ENCODE measurements around the gene DGKH.

The DGKH gene

DNA sequence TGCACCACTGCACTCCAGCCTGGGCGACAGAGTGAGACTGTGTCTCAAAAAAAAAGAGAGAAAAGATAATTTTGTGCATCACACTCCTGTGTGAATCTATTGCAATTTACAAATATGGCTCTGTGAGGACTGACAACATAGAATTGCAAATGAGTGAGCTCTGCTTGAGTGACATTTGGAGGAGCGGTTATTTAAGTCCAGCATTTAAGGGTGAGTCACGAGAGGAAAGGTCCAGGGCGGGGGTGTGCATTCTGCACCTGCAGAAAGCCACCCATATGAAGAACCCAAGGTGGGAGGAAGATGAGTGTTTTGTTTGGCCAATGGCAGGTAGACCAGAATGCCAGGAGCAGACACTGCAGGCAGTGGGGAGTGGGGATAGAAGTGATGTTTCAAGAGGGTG is 58.5 kb downstream of the DGKH start:
- no peak overlapping the region for H3K4me3 ChIP-seq (ENCODE audit: low read depth, low read length)
- no peak for TF ChIP-seq CTCF (IDR thresholded peaks at IDR 0.05; ENCODE audit: low read depth, low read length)

GRCh38 chr13:42107421-42107820 is 59.0 kb downstream of the DGKH start:
- no peak for TF ChIP-seq CTCF (IDR thresholded peaks at IDR 0.05; ENCODE audit: low read depth, low read length)
- H3K4me3 ChIP-seq (ENCODE audit: low read depth, low read length), result no peak overlapping the region

GRCh38 chr13:42108217-42108616 is 59.8 kb downstream of the DGKH start:
- no peak for TF ChIP-seq CTCF (IDR thresholded peaks at IDR 0.05; ENCODE audit: low read depth, low read length)
- no peak overlapping the region for H3K4me3 ChIP-seq (ENCODE audit: low read depth, low read length)

GRCh38 chr13:42109957-42110356 is 61.5 kb downstream of the DGKH start:
- no peak for TF ChIP-seq CTCF (IDR thresholded peaks at IDR 0.05; ENCODE audit: low read depth, low read length)
- no peak overlapping the region for H3K4me3 ChIP-seq (ENCODE audit: low read depth, low read length)

- TF ChIP-seq CTCF (IDR thresholded peaks at IDR 0.05; ENCODE audit: low read depth, low read length), result peak; percentile 40; the same call in 1 of the 2 replicates
- no peak overlapping the region for H3K4me3 ChIP-seq (ENCODE audit: low read depth, low read length)
Measured at GRCh38 chr13:42110410-42111155, 62.1 kb downstream of the DGKH start.

DNA sequence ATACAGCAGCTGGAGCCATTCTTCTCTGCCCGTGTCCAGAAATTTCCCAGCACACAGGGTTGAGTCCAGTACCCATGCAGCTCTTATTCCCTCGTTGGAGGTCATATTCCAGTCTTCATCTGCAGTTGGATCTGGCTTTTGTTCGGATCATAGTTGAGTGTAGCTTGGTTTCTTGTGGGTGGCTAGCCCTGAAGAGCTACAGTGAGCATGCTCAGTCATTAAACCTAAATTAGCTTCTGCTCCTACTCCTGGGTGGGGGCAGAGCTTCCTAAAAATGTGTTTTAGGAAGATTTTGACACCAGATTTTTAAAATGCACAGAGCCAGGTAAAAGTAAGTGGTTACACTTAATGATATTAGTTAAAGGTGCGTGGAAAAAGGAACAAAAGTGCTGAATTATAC is 64.4 kb downstream of the DGKH start:
- no peak for TF ChIP-seq CTCF (IDR thresholded peaks at IDR 0.05; ENCODE audit: low read depth, low read length)
- H3K4me3 ChIP-seq (ENCODE audit: low read depth, low read length), result no peak overlapping the region

GRCh38 chr13:42113478-42113877 is 65.0 kb downstream of the DGKH start:
- no peak for TF ChIP-seq CTCF (IDR thresholded peaks at IDR 0.05; ENCODE audit: low read depth, low read length)

More at GRCh38 chr13:42113478-42113877, 65.0 kb downstream of the DGKH start:
- no peak overlapping the region for H3K4me3 ChIP-seq (ENCODE audit: low read depth, low read length)
